ENCODE data around the gene FOXP2.
A peak's percentile ranks its signal among the peaks of the same experiment; 100 is the strongest.
"Not testable (repeated sequence)": the region's sequence is repeated elsewhere in the genome, so short reads cannot be mapped to it uniquely, and the experiment has no call there.

Gene FOXP2

GRCh38 chr7:114533131-114533530, 118.5 kb downstream of the FOXP2 start:
- no peak overlapping the region for H3K4me3 ChIP-seq (ENCODE audit: low read depth, low read length)
- TF ChIP-seq CTCF (IDR thresholded peaks at IDR 0.05; ENCODE audit: low read depth, low read length): no peak

- no peak for TF ChIP-seq CTCF (IDR thresholded peaks at IDR 0.05; ENCODE audit: low read depth, low read length)
- H3K4me3 ChIP-seq (ENCODE audit: low read depth, low read length): no peak overlapping the region
These were observed 120.3 kb downstream of the FOXP2 start for GRCh38 chr7:114534953-114535352.

GRCh38 chr7:114539575-114539974, 125.0 kb downstream of the FOXP2 start:
- TF ChIP-seq CTCF (IDR thresholded peaks at IDR 0.05; ENCODE audit: low read depth, low read length): 0 out of 2 replicates have a peak, but pooled peaks have one; percentile 14
- no peak overlapping the region for H3K4me3 ChIP-seq (ENCODE audit: low read depth, low read length)

- no peak overlapping the region for H3K4me3 ChIP-seq (ENCODE audit: low read depth, low read length)
- TF ChIP-seq CTCF (IDR thresholded peaks at IDR 0.05; ENCODE audit: low read depth, low read length): no peak
These were observed 125.7 kb downstream of the FOXP2 start for GRCh38 chr7:114540291-114540690.

GRCh38 chr7:114547346-114547745, 132.7 kb downstream of the FOXP2 start:
- H3K4me3 ChIP-seq (ENCODE audit: low read depth, low read length): not testable (repeated sequence)

- TF ChIP-seq CTCF (IDR thresholded peaks at IDR 0.05; ENCODE audit: low read depth, low read length): no peak
- no peak overlapping the region for H3K4me3 ChIP-seq (ENCODE audit: low read depth, low read length)
These were observed 133.7 kb downstream of the FOXP2 start for GRCh38 chr7:114548081-114548980.

- no peak for TF ChIP-seq CTCF (IDR thresholded peaks at IDR 0.05; ENCODE audit: low read depth, low read length)
- H3K4me3 ChIP-seq (ENCODE audit: low read depth, low read length): no peak overlapping the region
These were observed 140.3 kb downstream of the FOXP2 start for GRCh38 chr7:114554781-114555537.
